ENCODE measurements around the gene TMEM95.

DNA sequence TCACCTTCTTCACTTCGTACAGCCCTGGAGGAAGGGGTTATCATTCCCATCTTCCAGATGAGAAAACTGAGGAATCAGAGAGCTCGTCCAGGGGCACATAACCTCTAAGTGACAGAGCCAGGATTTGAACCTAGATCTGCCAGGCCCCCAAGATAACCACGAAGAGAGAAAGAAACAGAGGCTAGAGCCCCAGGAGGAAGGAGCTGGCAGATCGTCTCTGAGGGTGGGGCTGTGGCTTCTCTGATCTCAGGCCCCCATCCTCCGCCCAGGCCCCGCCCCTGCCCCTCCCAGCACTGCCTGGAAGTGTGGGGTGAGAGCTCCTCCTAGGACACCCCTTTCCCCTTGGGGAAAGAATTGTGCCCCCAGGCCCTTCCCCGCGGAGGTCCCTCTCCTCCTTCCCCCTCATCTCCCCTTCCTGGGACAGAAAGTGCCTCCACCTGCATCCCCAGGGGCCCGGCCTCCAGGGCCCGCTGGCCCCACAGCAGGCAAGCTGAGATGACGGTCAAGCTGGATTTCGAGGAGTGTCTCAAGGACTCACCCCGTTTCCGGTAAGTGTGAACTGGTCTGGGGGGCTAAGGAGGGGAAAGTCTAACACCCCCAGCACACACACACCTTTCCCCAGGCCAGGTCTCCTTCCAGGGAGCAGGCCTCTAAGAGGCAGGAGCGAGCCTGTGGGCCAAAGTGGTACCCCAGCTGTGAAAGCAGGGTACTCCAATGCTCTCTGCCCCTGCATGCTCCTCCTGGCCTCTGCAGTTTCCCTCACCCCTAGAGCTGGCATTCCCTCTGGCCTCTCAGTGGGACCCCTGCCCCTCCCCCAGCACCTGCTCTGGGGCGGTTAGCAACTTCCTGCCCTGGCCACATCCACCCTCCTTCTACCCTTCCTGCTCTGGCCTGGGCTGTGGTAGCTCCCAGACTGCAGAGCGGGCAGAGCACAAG, 18.4 kb upstream of the TMEM95 start, which contains the start of gene ACAP1:
- TF ChIP-seq, protein P1, sequence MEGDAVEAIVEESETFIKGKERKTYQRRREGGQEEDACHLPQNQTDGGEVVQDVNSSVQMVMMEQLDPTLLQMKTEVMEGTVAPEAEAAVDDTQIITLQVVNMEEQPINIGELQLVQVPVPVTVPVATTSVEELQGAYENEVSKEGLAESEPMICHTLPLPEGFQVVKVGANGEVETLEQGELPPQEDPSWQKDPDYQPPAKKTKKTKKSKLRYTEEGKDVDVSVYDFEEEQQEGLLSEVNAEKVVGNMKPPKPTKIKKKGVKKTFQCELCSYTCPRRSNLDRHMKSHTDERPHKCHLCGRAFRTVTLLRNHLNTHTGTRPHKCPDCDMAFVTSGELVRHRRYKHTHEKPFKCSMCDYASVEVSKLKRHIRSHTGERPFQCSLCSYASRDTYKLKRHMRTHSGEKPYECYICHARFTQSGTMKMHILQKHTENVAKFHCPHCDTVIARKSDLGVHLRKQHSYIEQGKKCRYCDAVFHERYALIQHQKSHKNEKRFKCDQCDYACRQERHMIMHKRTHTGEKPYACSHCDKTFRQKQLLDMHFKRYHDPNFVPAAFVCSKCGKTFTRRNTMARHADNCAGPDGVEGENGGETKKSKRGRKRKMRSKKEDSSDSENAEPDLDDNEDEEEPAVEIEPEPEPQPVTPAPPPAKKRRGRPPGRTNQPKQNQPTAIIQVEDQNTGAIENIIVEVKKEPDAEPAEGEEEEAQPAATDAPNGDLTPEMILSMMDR (IDR thresholded peaks at IDR 0.05): no peak
- TF ChIP-seq EP300 (IDR thresholded peaks at IDR 0.05) (no peak), POLR2AphosphoS5 (IDR thresholded peaks at IDR 0.05) (no peak)
